Endothelial cell of umbilical vein (primary cell): ENCODE measurements around the gene ITGA2. TPM values are rescaled to one million over a fixed set of nuclear protein-coding genes. Genes with fewer than 3 reads are reported as not detected.

ENCODE experiments used
- BruUV-seq: library from RNA; stranded (reverse); fragments of 400-500 nt; replicated peaks from 2 replicates; lab custom pipeline; 2021; lab: Mats Ljungman, UMichigan
- CTCF ChIA-PET: fragments of 300-600, 350-600 bp; sonication (Branson Sonifier 250); formaldehyde crosslinking; loops from one replicate; lab custom pipeline; 2021; ENCODE audit warnings: antibody characterized with exemption, inconsistent platforms; lab: Charles Lee
- POLR2A ChIA-PET: fragments of 300-600, 350-600 bp; sonication (Branson Sonifier 250); formaldehyde crosslinking; loops from one replicate; lab custom pipeline; 2021; ENCODE audit warnings: antibody characterized with exemption, inconsistent platforms; lab: Charles Lee
- DNase-seq: peaks from one replicate; pipeline ENCODE4 v3.0.0-alpha.2; 2011; ENCODE audit warnings: low read depth, low spot score
- FAIRE-seq: peaks from 2 replicates; lab custom pipeline; 2011; peaks lifted over from hg19 to GRCh38; lab: Jason Lieb, UNC
- H2AFZ ChIP-seq: 2 replicates; pipeline ENCODE4 v1.6.0; 2012; ENCODE audit warnings: low read depth, low read length, control low read depth, inconsistent platforms
- H3K27ac ChIP-seq: 2 replicates; pipeline ENCODE4 v1.5.1; 2011; ENCODE audit warnings: low read depth, mild to moderate bottlenecking, control low read depth, low read length, moderate library complexity; ENCODE audit not compliant: insufficient read depth
- H3K27me3 ChIP-seq, 2 experiments: 2 replicates each; pipeline versions ENCODE4 v1.6.0 to v1.6.1; 2011; ENCODE audit warnings: low read length in 2 of 2, mixed read lengths in 1 of 2; ENCODE audit not compliant: control insufficient read depth in 2 of 2, insufficient read depth in 2 of 2
- H3K36me3 ChIP-seq, 2 experiments: 2 replicates in 1 of 2; 3 replicates in 1 of 2; pipeline ENCODE4 v1.5.1; 2011; ENCODE audit warnings: low read length in 2 of 2, mild to moderate bottlenecking in 1 of 2, moderate library complexity in 1 of 2; ENCODE audit not compliant: control insufficient read depth in 2 of 2, insufficient read depth in 2 of 2; ENCODE audit errors: extremely low read depth in 1 of 2
- H3K4me1 ChIP-seq: 3 replicates; pipeline ENCODE4 v1.5.1; 2011; ENCODE audit warnings: mild to moderate bottlenecking, low read length; ENCODE audit not compliant: control insufficient read depth, insufficient read depth; ENCODE audit errors: extremely low read depth
- H3K4me2 ChIP-seq: 2 replicates; pipeline ENCODE4 v1.6.1; 2011; ENCODE audit warnings: low read length, control low read depth, mixed read lengths; ENCODE audit not compliant: insufficient read depth
- H3K4me3 ChIP-seq, 3 experiments: fragments of 200-600 bp in 1 of 3; sonication (generic), shearing (Covaris generic) in 1 of 3; replicated peaks in 1 of 3; 2 replicates each; pipeline ENCODE4 v1.5.1; 2011 to 2016; ENCODE audit warnings: control low read depth in 3 of 3, low read length in 3 of 3, mild to moderate bottlenecking in 2 of 3, inconsistent platforms in 1 of 3, low read depth in 1 of 3, moderate library complexity in 1 of 3; ENCODE audit not compliant: insufficient read depth in 1 of 3
- H3K79me2 ChIP-seq: 2 replicates; pipeline ENCODE4 v1.6.0; 2012; ENCODE audit warnings: low read length, inconsistent platforms; ENCODE audit not compliant: control insufficient read depth, insufficient read depth
- H3K9ac ChIP-seq: replicated peaks from 2 replicates; pipeline ENCODE3; 2011; ENCODE audit warnings: low read length, control low read depth; ENCODE audit not compliant: insufficient read depth; ENCODE audit errors: extremely low read depth
- H3K9me1 ChIP-seq: replicated peaks from 3 replicates; pipeline ENCODE4 v1.6.0; 2011; ENCODE audit warnings: mild to moderate bottlenecking, low read length; ENCODE audit not compliant: control insufficient read depth, insufficient read depth; ENCODE audit errors: extremely low read depth
- H3K9me3 ChIP-seq: replicated peaks from 2 replicates; pipeline ENCODE4 v1.5.1; 2012; ENCODE audit warnings: low read length, inconsistent platforms; ENCODE audit not compliant: control insufficient read depth, insufficient read depth
- H4K20me1 ChIP-seq: replicated peaks from 2 replicates; pipeline ENCODE3; 2011; ENCODE audit warnings: mild to moderate bottlenecking, low read length; ENCODE audit not compliant: control insufficient read depth, insufficient read depth; ENCODE audit errors: extremely low read depth
- CTCF ChIP-seq, 2 donors: IDR thresholded peaks; 1 replicate in 1 of 2; 2 replicates in 1 of 2; pipeline ENCODE4 v1.5.1; 2011; ENCODE audit warnings: low read length in 2 of 2, mild to moderate bottlenecking in 2 of 2, moderate library complexity in 2 of 2, control low read depth in 1 of 2, inconsistent platforms in 1 of 2, low read depth in 1 of 2; ENCODE audit not compliant: insufficient read depth in 1 of 2; ENCODE audit errors: extremely low read depth in 1 of 2
- EZH2 ChIP-seq: IDR thresholded peaks from 2 replicates; pipeline ENCODE4 v1.6.1; 2012; ENCODE audit warnings: borderline replicate concordance, low read depth, mild to moderate bottlenecking, moderate library complexity, low read length, inconsistent platforms; ENCODE audit not compliant: severe bottlenecking
- FOS ChIP-seq: IDR thresholded peaks from 2 replicates; pipeline ENCODE4 v1.6.1; 2011; ENCODE audit warnings: mild to moderate bottlenecking, low read length, moderate library complexity, borderline replicate concordance; ENCODE audit not compliant: insufficient read depth
- GATA2 ChIP-seq: IDR thresholded peaks from 2 replicates; pipeline ENCODE4 v1.7.0; 2011; ENCODE audit warnings: low read depth, mild to moderate bottlenecking, moderate library complexity, mixed read lengths, low read length; ENCODE audit not compliant: insufficient read length, insufficient read depth
- JUN ChIP-seq: IDR thresholded peaks from 2 replicates; pipeline ENCODE4 v1.6.1; 2011; ENCODE audit warnings: borderline replicate concordance, low read depth; ENCODE audit not compliant: insufficient read length, insufficient read depth
- MAX ChIP-seq: IDR thresholded peaks from 2 replicates; pipeline ENCODE4 v1.6.1; 2011; ENCODE audit not compliant: insufficient read depth, insufficient read length
- MYC ChIP-seq: IDR thresholded peaks from one replicate; pipeline ENCODE4 v1.6.1; 2011; ENCODE audit warnings: mild to moderate bottlenecking, low read depth, low read length
- POLR2A ChIP-seq: IDR thresholded peaks from 2 replicates; pipeline ENCODE4 v1.6.1; 2012; ENCODE audit warnings: low read depth, mild to moderate bottlenecking, control low read depth, low read length
- POLR2AphosphoS5 ChIP-seq: IDR thresholded peaks from 2 replicates; pipeline ENCODE4 v1.6.1; 2012; ENCODE audit warnings: low read depth, mild to moderate bottlenecking, control low read depth, low read length, moderate library complexity; ENCODE audit not compliant: insufficient read depth
- dilution Hi-C: fragments of 300-500 bp; cut with MboI; formaldehyde crosslinking; loops from one replicate; pipeline ENCODE4 v1.15.0; 2019; ENCODE audit warnings: low sequenced_read_pairs; ENCODE audit not compliant: extremely low pct_ligation_motif_present
- intact Hi-C: fragments of 100-400 bp; cut with micrococcal nuclease; formaldehyde crosslinking; loops from one replicate; pipeline ENCODE4 v1.10.0; 2022
- polyA plus RNA-seq, 4 experiments: library from polyadenylated mRNA; depleted of rRNA in 3 of 4; stranded (reverse) in 3 of 4; unstranded in 1 of 4; fragments of >200 nt; gene quantifications; 2 replicates each; pipeline versions ENCODE4 v1.2.1 to v1.2.3, GENCODE V29; 2011 to 2012; ENCODE audit warnings: missing spikeins in 1 of 4
- total RNA-seq: library from RNA; stranded (reverse); gene quantifications from 2 replicates; pipeline ENCODE4 v1.2.3, GENCODE V29; 2021

Gene ITGA2
- total and polyA plus RNA-seq, 2 donors (not counting 3 experiments of a cell fraction or from before 2014, with no cell fraction given), result 11.2 to 62.3 TPM

GRCh38 chr5:53001541-53001940 is 12.4 kb downstream of the ITGA2 start:
- TF ChIP-seq MAX (no peak), MYC (no peak), FOS (no peak), POLR2AphosphoS5 (no peak), CTCF (IDR thresholded peaks at IDR 0.05; ENCODE audit: extremely low read depth in 1 of 2, insufficient read depth in 1 of 2, low read depth in 1 of 2, low read length in 2 of 2) (no peak)
- Histone ChIP-seq H3K27me3 (no peaks in the 10 kb centered on the region), H3K4me2 (no peak overlapping the region), H2AFZ (no peak overlapping the region), H3K36me3 (peaks cover 0 to 2% of the 10 kb centered on the region in 2 experiments), H4K20me1 (peaks cover 2% of the 10 kb centered on the region), H3K4me3 (no peak overlapping the region), H3K9me1 (no peaks in the 10 kb centered on the region), H3K4me1 (peaks cover 53% of the 10 kb centered on the region), H3K9me3 (no peaks in the 10 kb centered on the region), H3K9ac (no peak overlapping the region), H3K27ac (no peak overlapping the region), H3K79me2 (peaks cover 76% of the 10 kb centered on the region)
- dilution Hi-C loops (no loop called here), intact Hi-C loops (no loop called here)
- no peak for DNase-seq
- no TSS peak for BruUV-seq
- FAIRE-seq, result no peak
- ChIA-PET CTCF (interaction anchor here (1.9 kb wide), 1 partner anchor 34 kb away, joined by 10 read pairs; no protein-coding TSS in a partner anchor), POLR2A (no interaction called here)

GRCh38 chr5:53002491-53002890 is 13.3 kb downstream of the ITGA2 start:
- Histone ChIP-seq H3K27me3 (no peaks in the 10 kb centered on the region), H3K79me2 (peaks cover 71% of the 10 kb centered on the region), H3K9me1 (no peaks in the 10 kb centered on the region), H2AFZ (no peak overlapping the region), H4K20me1 (peaks cover 1% of the 10 kb centered on the region), H3K9me3 (no peaks in the 10 kb centered on the region), H3K4me3 (no peak overlapping the region), H3K4me1 (peaks cover 60% of the 10 kb centered on the region), H3K4me2 (peak overlapping the region; percentile 51), H3K36me3 (peaks cover 0 to 2% of the 10 kb centered on the region in 2 experiments), H3K27ac (no peak overlapping the region), H3K9ac (no peak overlapping the region)
- FAIRE-seq, result no peak
- POLR2A ChIA-PET, result no interaction called here
- dilution Hi-C loops (no loop called here), intact Hi-C loops (no loop called here)
- no TSS peak for BruUV-seq
- peak; percentile 52 for DNase-seq
- TF ChIP-seq FOS (no peak), GATA2 (no peak), MYC (no peak), CTCF (IDR thresholded peaks at IDR 0.05; ENCODE audit: extremely low read depth in 1 of 2, insufficient read depth in 1 of 2, low read depth in 1 of 2, low read length in 2 of 2) (no peak), EZH2 (no peak), POLR2A (no peak), MAX (no peak), JUN (no peak)
- CTCF ChIA-PET, result interaction anchor here (1.0 to 1.4 kb wide), 4 partner anchors 13 to 54 kb away, joined by 3 to 4 read pairs (median 3); partner anchors contain the start of gene ITGA2
